Head of caudate nucleus (tissue), 42 donors: ENCODE results near the gene ROBO1.
A peak's percentile ranks its signal among the peaks of the same experiment; 100 is the strongest.

Source experiments
- DNase-seq, 42 donors: peaks; one replicate each; pipeline versions ENCODE4 v3.0.0 to v3.0.0-alpha.2; 2020 to 2021; ENCODE audit warnings: mixed read lengths in 7 of 42
- intact Hi-C: fragments of 100-400 bp; cut with DNase I; formaldehyde crosslinking; loops from one replicate; pipeline ENCODE4 v1.15.0; 2022

Gene ROBO1

DNA sequence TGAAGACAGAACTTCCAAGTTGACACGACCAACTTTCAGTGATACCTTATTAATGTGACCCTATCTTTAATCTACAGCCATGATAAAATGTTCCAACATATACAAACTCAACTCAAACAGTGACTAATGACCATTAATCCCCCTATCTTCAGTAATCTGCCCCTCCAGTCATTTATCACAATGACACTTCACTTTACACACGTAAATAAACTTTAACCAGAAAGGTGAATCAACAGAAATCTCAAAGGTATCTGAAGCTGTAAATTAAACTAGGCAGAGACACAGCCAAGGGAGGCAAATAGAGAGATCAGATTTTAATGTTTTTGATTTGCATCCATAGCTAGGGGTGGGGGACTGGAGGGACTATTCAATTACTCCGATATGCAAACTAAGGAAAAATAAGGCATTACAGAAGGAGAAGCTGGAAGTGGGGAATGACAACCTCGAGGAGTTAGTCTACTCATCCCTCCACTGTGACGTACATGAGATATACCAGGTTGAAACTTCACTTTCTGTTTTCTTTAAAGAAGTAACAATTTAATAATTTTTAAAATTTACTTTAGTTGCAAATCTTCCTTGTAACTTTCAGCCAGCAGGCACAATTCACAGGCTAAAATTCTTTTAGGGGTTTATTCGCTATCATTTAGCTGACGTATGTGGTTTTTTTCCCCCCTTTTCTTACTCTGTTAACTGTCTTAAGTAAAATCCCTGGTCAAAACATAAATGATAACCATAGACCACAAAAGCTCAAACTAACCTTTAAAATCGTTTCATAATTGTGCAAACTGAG, 751.0 kb downstream of the ROBO1 start:
- intact Hi-C loops = loop anchor here (10.0 kb wide), 1 partner anchor 352 kb away; no protein-coding TSS in a partner anchor
- no peak for DNase-seq

- intact Hi-C loops = loop anchor here (10.0 kb wide), 1 partner anchor 351 kb away; no protein-coding TSS in a partner anchor
- DNase-seq = no peak
These were observed 751.9 kb downstream of the ROBO1 start for GRCh38 chr3:79015854-79016253.

DNA sequence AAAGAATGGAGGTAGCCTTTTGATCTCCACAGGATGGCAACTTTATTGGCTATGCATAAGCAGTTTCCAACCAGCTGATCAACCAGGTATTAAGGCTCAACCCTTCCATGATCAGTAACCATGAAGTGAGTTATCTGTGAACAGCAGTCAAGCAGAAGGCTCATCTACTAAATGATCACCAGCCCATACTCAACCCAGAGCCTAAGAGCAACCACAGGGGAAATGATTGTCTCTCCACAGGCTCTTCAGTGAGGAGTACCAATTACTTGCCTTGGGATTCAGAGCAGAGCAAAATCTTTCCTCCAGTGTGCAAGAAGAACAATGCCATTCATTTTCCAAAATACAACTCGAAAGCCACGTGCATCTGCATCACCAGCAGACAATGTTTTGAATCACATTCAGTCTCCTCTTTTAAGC, 754.8 kb downstream of the ROBO1 start:
- intact Hi-C loops = loop anchor here (10.0 kb wide), 1 partner anchor 348 kb away; no protein-coding TSS in a partner anchor
- DNase-seq = peak in 26 of 42 donors; percentile 17 to 85 (median 49)

- no peak for DNase-seq
- intact Hi-C loops = loop anchor here (10.0 kb wide), 1 partner anchor 348 kb away; no protein-coding TSS in a partner anchor
These were observed 755.3 kb downstream of the ROBO1 start for GRCh38 chr3:79012530-79012913.

GRCh38 chr3:79011821-79012529, 755.8 kb downstream of the ROBO1 start:
- intact Hi-C loops = loop anchor here (10.0 kb wide), 1 partner anchor 347 kb away; no protein-coding TSS in a partner anchor
- DNase-seq = no peak

DNA sequence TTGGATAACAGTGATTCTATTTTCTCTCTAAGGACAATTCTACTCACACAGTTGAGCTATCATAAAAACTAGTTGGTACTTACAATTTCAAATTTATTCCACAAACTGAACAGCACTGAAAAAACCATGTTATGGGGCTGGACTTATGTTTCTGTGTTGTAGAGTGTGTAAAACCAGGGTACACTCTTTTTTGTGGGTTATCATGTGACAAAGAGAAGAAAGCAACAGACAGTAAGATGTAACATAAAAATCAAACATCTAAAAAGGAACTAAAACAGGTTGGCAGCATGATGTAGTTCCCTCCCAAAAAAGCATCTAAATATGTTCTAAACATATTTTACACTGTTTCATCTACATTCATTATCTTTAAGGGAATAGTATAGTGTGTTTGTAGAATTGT, 757.9 kb downstream of the ROBO1 start:
- intact Hi-C loops = loop anchor here (10.0 kb wide), 1 partner anchor 345 kb away; no protein-coding TSS in a partner anchor
- no peak for DNase-seq

GRCh38 chr3:79006077-79006476, 761.7 kb downstream of the ROBO1 start:
- intact Hi-C loops = no loop called here
- no peak for DNase-seq

DNA sequence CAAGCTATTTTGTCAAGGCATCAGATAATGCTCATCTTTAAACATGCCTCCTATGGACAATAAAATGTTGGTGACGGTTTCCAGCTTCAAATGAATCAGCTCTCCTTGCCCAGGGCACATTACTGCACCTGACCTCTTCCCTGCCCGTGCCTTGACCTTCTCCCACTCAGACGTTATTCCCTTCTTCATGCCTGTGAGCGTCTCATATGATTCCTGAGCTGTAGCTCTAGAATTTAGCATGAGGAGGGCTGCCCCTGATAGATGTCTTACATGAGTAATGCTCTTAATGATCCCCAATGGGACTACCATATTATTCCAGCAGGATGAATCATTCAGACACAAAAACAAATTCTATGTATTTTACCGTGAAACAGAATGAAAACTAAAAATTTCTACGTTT, 762.7 kb downstream of the ROBO1 start:
- DNase-seq = no peak
- intact Hi-C loops = no loop called here

GRCh38 chr3:79003994-79004393, 763.8 kb downstream of the ROBO1 start:
- no peak for DNase-seq
- intact Hi-C loops = no loop called here

DNA sequence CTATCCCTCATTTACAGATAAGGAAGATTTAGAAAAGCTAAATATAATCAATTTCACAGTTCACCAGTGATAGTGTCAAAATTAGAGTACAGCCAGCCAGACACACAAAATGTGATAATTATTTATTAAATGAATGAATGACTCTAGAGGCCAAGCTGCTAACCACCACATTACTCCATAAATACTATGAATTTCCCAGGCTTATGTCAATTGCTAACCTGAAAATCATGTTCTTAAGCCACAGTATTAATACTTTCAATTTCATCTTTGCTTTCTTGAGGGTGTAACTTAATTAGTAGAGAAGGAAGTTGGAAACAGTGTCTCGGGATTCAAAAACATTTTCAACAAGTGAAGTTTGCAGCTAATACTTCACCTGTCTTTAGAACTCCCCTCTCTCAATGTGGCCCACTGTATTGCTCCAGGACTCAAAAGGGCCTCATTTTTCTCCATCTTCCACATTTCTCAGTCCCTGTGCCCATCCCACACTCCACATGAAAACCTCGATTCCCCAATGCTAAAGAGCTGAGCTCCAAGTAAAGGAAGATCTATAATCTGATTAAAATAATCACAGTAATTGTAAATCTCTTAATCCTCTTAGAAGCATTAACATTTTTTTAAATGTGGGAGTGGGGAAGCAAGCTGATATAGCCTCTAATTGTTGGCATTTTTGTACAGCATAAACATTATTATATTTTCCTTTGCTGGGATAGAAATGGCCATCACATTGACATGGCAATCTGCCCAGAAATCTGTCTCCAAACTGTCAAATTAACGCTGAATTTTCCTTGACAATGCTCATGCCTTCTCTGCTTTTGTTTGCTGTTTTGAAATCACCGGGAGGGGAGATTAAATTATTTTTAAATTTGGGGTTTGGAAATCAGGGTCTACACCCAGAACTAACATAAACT, 765.1 kb downstream of the ROBO1 start:
- intact Hi-C loops = no loop called here
- DNase-seq = no peak

GRCh38 chr3:79001255-79001654, 766.5 kb downstream of the ROBO1 start:
- DNase-seq = no peak
- intact Hi-C loops = no loop called here

DNA sequence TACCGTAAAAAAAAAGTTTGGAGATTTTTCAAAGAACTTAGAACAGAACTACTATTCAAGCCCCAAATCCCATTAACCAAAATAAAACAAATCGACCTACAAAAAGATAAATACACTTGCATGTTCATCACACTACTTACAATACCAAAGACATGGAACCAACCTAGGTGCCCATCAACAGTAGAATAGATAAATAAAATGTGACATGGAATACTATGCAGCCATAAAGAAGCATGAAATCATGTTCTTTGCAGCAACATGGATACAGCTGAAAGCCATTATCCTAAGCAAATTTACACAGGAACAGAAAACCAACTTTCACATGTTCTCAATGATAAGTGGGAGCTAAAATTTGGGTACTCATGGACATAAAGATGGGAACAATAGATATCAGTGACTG, 768.7 kb downstream of the ROBO1 start:
- DNase-seq = no peak
- intact Hi-C loops = no loop called here

DNA sequence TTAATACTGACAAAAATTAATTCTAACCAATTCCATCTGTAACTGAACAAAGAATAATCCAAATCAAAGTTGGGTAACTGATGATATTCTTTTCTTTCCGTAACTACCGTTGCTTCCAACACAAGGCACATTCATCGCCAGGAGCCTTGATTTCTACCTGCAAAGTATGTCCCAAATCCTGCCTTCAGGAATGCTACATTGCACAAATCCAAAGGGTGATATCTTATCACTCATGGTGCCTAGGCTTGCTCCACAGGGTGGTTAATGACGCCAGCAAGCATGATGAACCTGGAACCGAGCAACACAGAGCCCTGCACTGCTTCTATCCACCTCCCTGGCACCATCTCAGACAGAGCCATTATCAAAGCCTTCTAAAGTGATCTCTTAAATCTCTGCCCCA, 772.7 kb downstream of the ROBO1 start:
- intact Hi-C loops = no loop called here
- no peak for DNase-seq

DNA sequence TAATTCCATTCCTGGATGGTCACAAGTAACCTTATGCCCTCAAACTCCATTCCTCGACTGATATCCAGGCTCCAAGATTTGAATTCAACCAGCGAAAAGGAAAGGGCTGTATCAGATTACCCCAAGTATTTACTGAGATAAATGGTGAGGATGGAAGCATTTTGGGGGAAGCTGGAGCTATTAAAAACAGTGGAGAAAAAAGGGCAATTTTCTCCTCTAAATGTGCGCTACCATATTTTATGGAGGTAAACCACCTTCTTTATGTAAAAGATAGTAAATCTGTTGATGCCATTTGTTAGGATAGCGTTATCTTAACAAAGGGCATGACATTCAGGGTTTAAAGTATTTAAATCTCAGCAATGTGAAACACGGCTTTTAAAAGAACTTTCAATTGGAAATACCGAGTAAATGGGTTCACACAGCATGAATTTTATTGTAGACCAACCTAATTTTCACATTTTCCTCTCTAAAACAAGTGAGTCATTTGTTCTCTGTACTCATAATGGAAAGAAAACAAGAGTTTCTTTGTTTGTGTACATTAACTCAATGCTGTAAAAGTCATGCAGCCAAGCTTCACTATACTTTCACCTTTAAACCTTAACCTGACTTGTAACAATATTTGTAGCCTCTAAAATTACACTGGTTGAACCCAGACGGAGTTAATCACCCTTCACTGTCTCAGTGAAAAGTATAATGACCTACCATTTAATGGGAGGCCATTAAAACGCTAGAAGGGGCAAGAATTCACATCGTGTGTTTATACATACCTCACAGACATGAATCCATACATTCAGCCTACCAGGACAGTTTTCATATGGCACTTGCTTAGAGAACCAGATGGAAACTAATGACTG, 773.4 kb downstream of the ROBO1 start:
- DNase-seq = no peak
- intact Hi-C loops = no loop called here

DNA sequence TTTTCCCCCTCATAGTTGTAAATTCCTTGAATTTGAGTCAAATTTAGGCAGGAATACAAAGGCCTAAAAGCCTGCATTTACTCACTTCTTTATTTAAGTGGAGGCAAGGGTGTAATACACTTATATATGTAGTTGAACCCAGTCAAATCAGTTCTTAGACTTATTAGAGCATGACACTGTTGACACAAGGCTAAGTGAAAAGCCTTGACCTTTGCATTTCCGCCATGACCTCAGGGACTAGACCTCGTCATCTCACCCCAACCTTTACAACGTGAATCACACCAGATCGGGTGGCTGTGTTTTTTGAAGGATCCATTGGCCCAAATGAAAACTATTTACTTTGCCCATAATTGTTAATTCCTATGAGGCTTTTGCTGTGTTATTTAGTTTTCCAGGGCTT, 774.4 kb downstream of the ROBO1 start:
- no peak for DNase-seq
- intact Hi-C loops = no loop called here

DNA sequence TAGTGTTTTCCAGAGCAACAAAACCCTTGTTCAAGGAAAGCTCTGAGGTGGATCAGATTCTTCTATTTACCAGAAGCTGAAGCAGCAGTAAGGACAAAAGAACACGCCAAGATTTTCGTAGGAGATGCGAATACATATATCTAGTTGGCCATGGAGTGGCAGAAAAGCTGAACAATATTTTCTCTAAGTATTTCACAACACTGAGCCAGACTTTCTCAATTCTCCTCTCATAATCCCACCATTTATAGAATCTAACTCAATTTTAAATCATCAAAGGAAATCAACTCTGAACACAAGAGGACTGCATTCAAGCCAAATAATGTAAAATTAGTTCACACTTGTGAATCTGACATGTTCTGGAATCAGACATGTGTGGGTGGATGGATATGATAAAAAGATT, 775.0 kb downstream of the ROBO1 start:
- DNase-seq = no peak

GRCh38 chr3:78992400-78992799, 775.4 kb downstream of the ROBO1 start:
- intact Hi-C loops = no loop called here
- DNase-seq = no peak

More for the DNA sequence above, 775.0 kb downstream of the ROBO1 start:
- intact Hi-C loops = no loop called here

DNA sequence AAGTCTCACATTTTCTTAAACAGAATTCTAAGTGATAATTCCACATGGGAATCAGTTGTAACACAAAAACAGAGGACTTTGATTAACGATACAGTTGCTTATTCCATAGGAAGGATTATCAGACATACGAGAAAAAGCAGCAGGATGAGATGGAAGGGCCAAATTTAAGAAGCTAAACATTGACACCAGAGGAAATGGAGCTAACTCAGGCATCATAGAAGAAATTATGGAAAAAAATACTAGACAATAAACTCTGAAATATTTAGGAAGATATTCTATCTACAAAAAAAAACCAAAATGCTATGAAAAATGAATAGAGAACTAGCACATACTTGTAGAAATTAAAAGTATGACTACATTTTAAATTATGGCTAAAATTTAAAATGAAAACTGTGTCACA, 776.1 kb downstream of the ROBO1 start:
- intact Hi-C loops = no loop called here
- no peak for DNase-seq
